ENCODE measurements around the gene ZBTB40.

ZBTB40 gene

DNA sequence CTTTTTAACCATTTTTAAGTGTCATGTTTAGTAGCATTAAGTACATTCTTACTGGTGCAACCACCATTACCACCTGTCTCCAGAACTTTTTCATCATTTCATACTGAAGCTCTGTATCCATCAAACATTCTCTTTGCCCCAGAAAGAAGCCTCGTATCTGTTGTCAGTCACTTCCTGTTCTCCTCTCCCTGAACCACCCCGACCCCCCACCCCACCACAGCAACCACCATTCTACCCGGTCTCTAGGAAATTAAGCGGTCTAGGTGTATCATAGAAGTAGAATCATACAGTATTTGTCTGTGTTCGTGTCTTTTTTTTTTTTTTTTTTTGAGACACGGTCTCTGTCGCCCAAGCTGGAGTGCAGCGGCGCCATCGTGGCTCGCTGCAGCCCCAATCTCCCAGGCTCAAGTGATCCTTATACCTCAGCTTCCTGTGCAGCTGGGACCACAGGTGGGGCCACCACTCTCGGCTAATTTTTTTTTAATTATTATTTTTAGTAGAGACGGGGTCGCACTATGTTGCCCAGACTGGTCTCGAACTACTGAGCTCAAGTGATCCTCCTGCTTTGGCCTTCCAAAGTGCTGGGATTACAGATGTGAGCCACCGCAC lies 88.0 kb downstream of the ZBTB40 start:
- Histone ChIP-seq H4K20me1 (ENCODE audit: insufficient read depth, low read length) (no peaks in the 10 kb centered on the region), H3K4me1 (ENCODE audit: low read length) (no peaks in the 10 kb centered on the region), H3K9ac (ENCODE audit: low read length) (no peak overlapping the region), H3K79me2 (ENCODE audit: low read length) (no peaks in the 10 kb centered on the region), H3K4me2 (ENCODE audit: low read length) (no peak overlapping the region), H3K4me3 (ENCODE audit: low read length) (no peak overlapping the region), H3K27me3 (ENCODE audit: low read depth, low read length) (no peaks in the 10 kb centered on the region), H3K36me3 (replicated peaks; ENCODE audit: low read depth, low read length) (no peaks in the 10 kb centered on the region), H3K9me3 (ENCODE audit: insufficient read depth, low read length) (no peaks in the 10 kb centered on the region), H2AFZ (ENCODE audit: low read depth, low read length) (no peak overlapping the region), H3K27ac (ENCODE audit: low read length) (no peak overlapping the region)
- TF ChIP-seq, protein P1, sequence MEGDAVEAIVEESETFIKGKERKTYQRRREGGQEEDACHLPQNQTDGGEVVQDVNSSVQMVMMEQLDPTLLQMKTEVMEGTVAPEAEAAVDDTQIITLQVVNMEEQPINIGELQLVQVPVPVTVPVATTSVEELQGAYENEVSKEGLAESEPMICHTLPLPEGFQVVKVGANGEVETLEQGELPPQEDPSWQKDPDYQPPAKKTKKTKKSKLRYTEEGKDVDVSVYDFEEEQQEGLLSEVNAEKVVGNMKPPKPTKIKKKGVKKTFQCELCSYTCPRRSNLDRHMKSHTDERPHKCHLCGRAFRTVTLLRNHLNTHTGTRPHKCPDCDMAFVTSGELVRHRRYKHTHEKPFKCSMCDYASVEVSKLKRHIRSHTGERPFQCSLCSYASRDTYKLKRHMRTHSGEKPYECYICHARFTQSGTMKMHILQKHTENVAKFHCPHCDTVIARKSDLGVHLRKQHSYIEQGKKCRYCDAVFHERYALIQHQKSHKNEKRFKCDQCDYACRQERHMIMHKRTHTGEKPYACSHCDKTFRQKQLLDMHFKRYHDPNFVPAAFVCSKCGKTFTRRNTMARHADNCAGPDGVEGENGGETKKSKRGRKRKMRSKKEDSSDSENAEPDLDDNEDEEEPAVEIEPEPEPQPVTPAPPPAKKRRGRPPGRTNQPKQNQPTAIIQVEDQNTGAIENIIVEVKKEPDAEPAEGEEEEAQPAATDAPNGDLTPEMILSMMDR (IDR thresholded peaks at IDR 0.05; ENCODE audit: low read depth, low read length): no peak
- no peak for TF ChIP-seq EZH2phosphoT487 (IDR thresholded peaks at IDR 0.05; ENCODE audit: low read depth)

DNA sequence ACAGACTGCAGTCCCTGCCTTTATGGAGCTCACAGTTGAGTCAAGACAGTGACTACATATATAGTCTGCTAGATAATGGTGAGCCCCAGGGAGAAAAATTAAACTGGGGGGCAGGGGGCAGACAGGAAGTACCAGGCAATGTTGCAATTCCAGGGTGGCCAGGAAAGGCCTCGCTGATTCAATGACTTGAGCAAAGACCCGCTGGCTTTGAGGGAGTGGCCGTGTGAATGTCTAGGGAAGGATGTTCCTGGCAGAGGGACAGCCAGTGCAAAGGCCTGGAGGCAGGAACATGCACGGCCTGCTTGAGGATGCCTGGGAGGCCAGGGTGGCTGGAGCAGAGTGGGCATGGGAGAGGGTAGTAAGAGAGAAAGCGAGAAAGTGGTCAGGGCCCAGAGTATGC lies 88.7 kb downstream of the ZBTB40 start:
- H3K4me3 ChIP-seq (ENCODE audit: low read length): no peak overlapping the region
- H3K9me3 ChIP-seq (ENCODE audit: insufficient read depth, low read length): no peaks in the 10 kb centered on the region
- no peaks in the 10 kb centered on the region for H3K27me3 ChIP-seq (ENCODE audit: low read depth, low read length)
- H3K9ac ChIP-seq (ENCODE audit: low read length): no peak overlapping the region
- no peaks in the 10 kb centered on the region for H3K79me2 ChIP-seq (ENCODE audit: low read length)
- no peaks in the 10 kb centered on the region for H4K20me1 ChIP-seq (ENCODE audit: insufficient read depth, low read length)
- no peak overlapping the region for H3K4me2 ChIP-seq (ENCODE audit: low read length)
- no peak overlapping the region for H3K27ac ChIP-seq (ENCODE audit: low read length)
- H3K36me3 ChIP-seq (replicated peaks; ENCODE audit: low read depth, low read length): no peaks in the 10 kb centered on the region
- TF ChIP-seq, protein P1 (IDR thresholded peaks at IDR 0.05; ENCODE audit: low read depth, low read length): no peak
- no peak for TF ChIP-seq EZH2phosphoT487 (IDR thresholded peaks at IDR 0.05; ENCODE audit: low read depth)
- no peaks in the 10 kb centered on the region for H3K4me1 ChIP-seq (ENCODE audit: low read length)
- H2AFZ ChIP-seq (ENCODE audit: low read depth, low read length): no peak overlapping the region

DNA sequence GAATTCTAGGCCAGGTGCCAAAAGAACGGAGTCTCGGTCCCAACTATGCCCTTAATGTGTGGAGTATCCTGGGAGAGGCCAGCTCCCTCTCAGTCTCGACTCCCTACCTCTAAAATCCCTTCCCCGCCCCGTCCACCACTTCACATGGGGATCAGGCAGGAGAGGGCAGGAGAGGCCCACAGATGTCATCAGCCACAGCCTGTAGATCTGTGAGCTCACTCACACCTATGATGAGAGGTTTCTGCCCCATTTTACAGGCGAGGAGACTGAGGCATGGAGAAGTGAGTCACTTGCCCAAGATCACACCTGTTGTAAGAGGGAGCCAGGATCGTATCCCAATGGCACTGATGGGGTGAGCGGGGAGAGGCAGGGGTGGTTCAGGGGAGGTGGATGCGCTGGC lies 91.2 kb downstream of the ZBTB40 start:
- H3K79me2 ChIP-seq (ENCODE audit: low read length): no peaks in the 10 kb centered on the region
- H3K27ac ChIP-seq (ENCODE audit: low read length): no peak overlapping the region
- no peak overlapping the region for H3K4me2 ChIP-seq (ENCODE audit: low read length)
- no peaks in the 10 kb centered on the region for H3K27me3 ChIP-seq (ENCODE audit: low read depth, low read length)
- H3K36me3 ChIP-seq (replicated peaks; ENCODE audit: low read depth, low read length): no peaks in the 10 kb centered on the region
- H3K4me3 ChIP-seq (ENCODE audit: low read length): no peak overlapping the region
- TF ChIP-seq, protein P1 (IDR thresholded peaks at IDR 0.05; ENCODE audit: low read depth, low read length): no peak
- no peak for TF ChIP-seq EZH2phosphoT487 (IDR thresholded peaks at IDR 0.05; ENCODE audit: low read depth)
- H4K20me1 ChIP-seq (ENCODE audit: insufficient read depth, low read length): no peaks in the 10 kb centered on the region
- H3K9me3 ChIP-seq (ENCODE audit: insufficient read depth, low read length): no peaks in the 10 kb centered on the region
- no peak overlapping the region for H3K9ac ChIP-seq (ENCODE audit: low read length)
- no peaks in the 10 kb centered on the region for H3K4me1 ChIP-seq (ENCODE audit: low read length)
- H2AFZ ChIP-seq (ENCODE audit: low read depth, low read length): no peak overlapping the region

DNA sequence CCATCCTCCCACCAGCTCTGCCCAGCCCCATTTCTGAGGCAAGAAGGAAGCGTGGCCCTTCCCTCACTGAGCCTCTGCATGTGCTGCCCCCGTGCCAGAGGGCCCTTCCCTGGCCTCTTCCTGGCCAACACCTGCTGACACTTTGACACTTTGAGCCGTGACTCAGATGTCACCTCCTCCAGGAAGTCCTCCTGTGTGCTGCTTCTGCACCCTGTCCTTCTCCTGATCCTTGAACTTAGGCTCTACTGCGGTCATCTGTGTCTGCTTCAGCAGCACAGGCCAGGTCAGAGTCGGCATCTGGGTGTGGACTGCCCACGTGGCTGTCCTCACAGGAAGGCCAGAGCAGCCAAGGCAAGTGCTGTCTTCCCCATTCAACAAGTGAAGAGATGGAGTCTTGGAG lies 92.0 kb downstream of the ZBTB40 start:
- Histone ChIP-seq H3K27ac (ENCODE audit: low read length) (no peak overlapping the region), H4K20me1 (ENCODE audit: insufficient read depth, low read length) (no peaks in the 10 kb centered on the region), H3K9ac (ENCODE audit: low read length) (no peak overlapping the region), H3K4me2 (ENCODE audit: low read length) (no peak overlapping the region), H3K4me1 (ENCODE audit: low read length) (no peaks in the 10 kb centered on the region), H3K4me3 (ENCODE audit: low read length) (no peak overlapping the region), H3K79me2 (ENCODE audit: low read length) (no peaks in the 10 kb centered on the region), H2AFZ (ENCODE audit: low read depth, low read length) (no peak overlapping the region), H3K27me3 (ENCODE audit: low read depth, low read length) (no peaks in the 10 kb centered on the region), H3K9me3 (ENCODE audit: insufficient read depth, low read length) (no peaks in the 10 kb centered on the region), H3K36me3 (replicated peaks; ENCODE audit: low read depth, low read length) (no peaks in the 10 kb centered on the region)
- TF ChIP-seq, protein P1 (IDR thresholded peaks at IDR 0.05; ENCODE audit: low read depth, low read length): no peak
- TF ChIP-seq EZH2phosphoT487 (IDR thresholded peaks at IDR 0.05; ENCODE audit: low read depth): no peak

Measured in OCI-LY3 (cell line).